ENCODE results near the gene CDH11. TPM values are rescaled to one million over a fixed set of nuclear protein-coding genes. Genes with fewer than 3 reads are reported as not detected.

CDH11 gene
- total RNA-seq, 1 donor from 2014 or later, result 45.2 TPM

GRCh38 chr16:65012357-65012756 lies 109.5 kb downstream of the CDH11 start:
- Histone ChIP-seq H3K4me1 (no peaks in the 10 kb centered on the region), H3K4me3 (no peak overlapping the region), H3K36me3 (no peaks in the 10 kb centered on the region), H3K27ac (no peak overlapping the region), H3K9me3 (no peaks in the 10 kb centered on the region), H3K27me3 (no peaks in the 10 kb centered on the region)
- no peak for DNase-seq (ENCODE audit: extremely low spot score in 2 of 2)
- intact Hi-C loops (cut with DNase I), result no loop called here
- TF ChIP-seq POLR2AphosphoS5 (IDR thresholded peaks at IDR 0.05; ENCODE audit: insufficient read depth in 1 of 2, low read depth in 1 of 2) (no peak), POLR2A (IDR thresholded peaks at IDR 0.05) (no peak)
- TF ChIP-seq, protein P1, sequence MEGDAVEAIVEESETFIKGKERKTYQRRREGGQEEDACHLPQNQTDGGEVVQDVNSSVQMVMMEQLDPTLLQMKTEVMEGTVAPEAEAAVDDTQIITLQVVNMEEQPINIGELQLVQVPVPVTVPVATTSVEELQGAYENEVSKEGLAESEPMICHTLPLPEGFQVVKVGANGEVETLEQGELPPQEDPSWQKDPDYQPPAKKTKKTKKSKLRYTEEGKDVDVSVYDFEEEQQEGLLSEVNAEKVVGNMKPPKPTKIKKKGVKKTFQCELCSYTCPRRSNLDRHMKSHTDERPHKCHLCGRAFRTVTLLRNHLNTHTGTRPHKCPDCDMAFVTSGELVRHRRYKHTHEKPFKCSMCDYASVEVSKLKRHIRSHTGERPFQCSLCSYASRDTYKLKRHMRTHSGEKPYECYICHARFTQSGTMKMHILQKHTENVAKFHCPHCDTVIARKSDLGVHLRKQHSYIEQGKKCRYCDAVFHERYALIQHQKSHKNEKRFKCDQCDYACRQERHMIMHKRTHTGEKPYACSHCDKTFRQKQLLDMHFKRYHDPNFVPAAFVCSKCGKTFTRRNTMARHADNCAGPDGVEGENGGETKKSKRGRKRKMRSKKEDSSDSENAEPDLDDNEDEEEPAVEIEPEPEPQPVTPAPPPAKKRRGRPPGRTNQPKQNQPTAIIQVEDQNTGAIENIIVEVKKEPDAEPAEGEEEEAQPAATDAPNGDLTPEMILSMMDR (IDR thresholded peaks at IDR 0.05), result no peak

- Histone ChIP-seq H3K4me3 (no peak overlapping the region), H3K9me3 (no peaks in the 10 kb centered on the region), H3K36me3 (no peaks in the 10 kb centered on the region), H3K4me1 (no peaks in the 10 kb centered on the region), H3K27ac (no peak overlapping the region), H3K27me3 (no peaks in the 10 kb centered on the region)
- intact Hi-C loops (cut with DNase I), result no loop called here
- no peak for DNase-seq (ENCODE audit: extremely low spot score in 2 of 2)
- TF ChIP-seq POLR2A (IDR thresholded peaks at IDR 0.05) (no peak), POLR2AphosphoS5 (IDR thresholded peaks at IDR 0.05; ENCODE audit: insufficient read depth in 1 of 2, low read depth in 1 of 2) (no peak)
- TF ChIP-seq, protein P1 (IDR thresholded peaks at IDR 0.05), result no peak
Observed at GRCh38 chr16:65010125-65010524, 111.7 kb downstream of the CDH11 start.

GRCh38 chr16:65005696-65006095 lies 116.2 kb downstream of the CDH11 start:
- intact Hi-C loops (cut with DNase I), result no loop called here
- TF ChIP-seq POLR2AphosphoS5 (IDR thresholded peaks at IDR 0.05; ENCODE audit: insufficient read depth in 1 of 2, low read depth in 1 of 2), result no peak
- TF ChIP-seq POLR2A (IDR thresholded peaks at IDR 0.05), result no peak
- TF ChIP-seq, protein P1 (IDR thresholded peaks at IDR 0.05), result no peak
- Histone ChIP-seq H3K4me1 (no peaks in the 10 kb centered on the region), H3K9me3 (no peaks in the 10 kb centered on the region), H3K36me3 (peaks cover 0 to 8% of the 10 kb centered on the region in 2 donors), H3K27me3 (no peaks in the 10 kb centered on the region), H3K4me3 (no peak overlapping the region), H3K27ac (no peak overlapping the region)
- DNase-seq (ENCODE audit: extremely low spot score in 2 of 2), result no peak

DNA sequence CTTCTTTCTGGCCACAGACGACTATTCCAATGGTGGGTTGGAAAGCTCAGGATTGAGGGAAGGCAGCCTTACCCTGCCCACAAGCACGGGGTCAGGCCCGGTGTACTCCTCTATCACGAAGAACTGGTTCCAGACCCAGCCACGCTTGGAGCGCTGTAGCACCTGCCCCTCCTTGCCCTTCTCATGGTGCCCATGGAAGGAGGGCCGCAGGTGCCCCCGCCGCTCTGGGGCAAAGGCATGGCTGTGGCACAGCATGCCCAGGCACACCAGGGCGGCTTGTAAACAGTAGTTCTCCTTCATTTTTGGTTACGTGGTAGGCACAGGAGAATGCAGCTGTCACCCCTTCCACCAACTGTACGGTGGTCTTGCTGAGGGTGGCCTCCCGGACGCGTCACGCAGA lies 117.3 kb downstream of the CDH11 start:
- Histone ChIP-seq H3K4me3 (no peak overlapping the region), H3K27me3 (no peaks in the 10 kb centered on the region), H3K9me3 (no peaks in the 10 kb centered on the region), H3K27ac (no peak overlapping the region), H3K4me1 (no peaks in the 10 kb centered on the region), H3K36me3 (peaks cover 0 to 8% of the 10 kb centered on the region in 2 donors)
- no peak for DNase-seq (ENCODE audit: extremely low spot score in 2 of 2)
- no peak for TF ChIP-seq POLR2AphosphoS5 (IDR thresholded peaks at IDR 0.05; ENCODE audit: insufficient read depth in 1 of 2, low read depth in 1 of 2)
- TF ChIP-seq, protein P1 (IDR thresholded peaks at IDR 0.05), result no peak
- TF ChIP-seq POLR2A (IDR thresholded peaks at IDR 0.05), result no peak
- intact Hi-C loops (cut with DNase I), result no loop called here

DNA sequence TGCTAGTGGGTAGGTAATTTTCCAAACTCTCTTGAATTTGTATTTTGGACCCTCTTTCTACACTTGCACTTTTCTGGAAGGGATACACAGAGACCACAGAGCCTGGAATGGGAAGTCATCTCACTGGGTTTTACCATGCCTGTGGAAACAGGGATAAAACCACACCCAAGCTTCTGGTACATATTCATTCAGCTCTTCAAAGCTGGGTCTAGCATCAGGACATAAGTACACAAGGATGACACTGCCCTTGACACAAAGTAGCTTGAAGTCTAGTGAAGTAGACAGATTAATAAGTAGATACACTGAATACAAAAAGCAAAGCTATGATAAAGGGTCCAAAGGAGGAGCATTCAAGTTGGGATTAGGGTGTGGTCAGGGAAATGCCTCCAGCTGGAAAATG lies 118.2 kb downstream of the CDH11 start:
- H3K4me3 ChIP-seq, result no peak overlapping the region
- no peak overlapping the region for H3K27ac ChIP-seq
- no peaks in the 10 kb centered on the region for H3K4me1 ChIP-seq
- H3K36me3 ChIP-seq, result peaks cover 0 to 8% of the 10 kb centered on the region in 2 donors
- no peak for DNase-seq (ENCODE audit: extremely low spot score in 2 of 2)
- H3K9me3 ChIP-seq, result no peaks in the 10 kb centered on the region
- no peak for TF ChIP-seq POLR2A (IDR thresholded peaks at IDR 0.05)
- TF ChIP-seq, protein P1 (IDR thresholded peaks at IDR 0.05), result no peak
- no peak for TF ChIP-seq POLR2AphosphoS5 (IDR thresholded peaks at IDR 0.05; ENCODE audit: insufficient read depth in 1 of 2, low read depth in 1 of 2)
- no peaks in the 10 kb centered on the region for H3K27me3 ChIP-seq
- intact Hi-C loops (cut with DNase I), result no loop called here

All from vagina (tissue), 2 donors.